ENCODE results near the gene HOXC6. TPM values are rescaled to one million over a fixed set of nuclear protein-coding genes. Genes with fewer than 3 reads are reported as not detected.

HOXC6 gene
- total and polyA plus RNA-seq, 9 of the 15 experiments (the other 6 are each of a cell fraction or from before 2014, with no cell fraction given): 0.06 to 4.0 (median 1.4) TPM

- FAIRE-seq: no peak
- Histone ChIP-seq H3K4me1 (replicated peaks in 1 of 2; ENCODE audit: control insufficient read depth in 2 of 2, insufficient read depth in 2 of 2, low read length in 2 of 2) (peaks cover 39 to 78% of the 10 kb centered on the region in 2 experiments), H3K9me1 (ENCODE audit: control insufficient read depth, insufficient read depth, low read length) (no peaks in the 10 kb centered on the region), H2AFZ (ENCODE audit: low read depth, low read length) (no peak overlapping the region), H3K4me3 (no peak overlapping the region), H3K9me3 (replicated peaks; ENCODE audit: control insufficient read depth, insufficient read depth, low read depth, low read length) (no peaks in the 10 kb centered on the region), H3K27ac (ENCODE audit: extremely low read depth, low read depth, low read length) (no peak overlapping the region), H3K79me2 (ENCODE audit: control insufficient read depth, insufficient read depth, low read length) (peaks cover 46% of the 10 kb centered on the region), H3K27me3 (ENCODE audit: control insufficient read depth in 2 of 2, insufficient read depth in 2 of 2, low read length in 2 of 2) (no peaks in the 10 kb centered on the region), H3K36me3 (ENCODE audit: control insufficient read depth, insufficient read depth, low read length) (no peaks in the 10 kb centered on the region), H3K4me2 (ENCODE audit: insufficient read depth, low read length) (0 out of 2 replicates have a peak overlapping the region, but pooled peaks have one; percentile 95), H4K20me1 (replicated peaks; ENCODE audit: control insufficient read depth, insufficient read depth, low read length) (no peaks in the 10 kb centered on the region), H3K9ac (ENCODE audit: insufficient read depth in 1 of 2, low read depth in 2 of 2, low read length in 2 of 2) (peak overlapping the region in 1 of 2 experiments; percentile 99; a peak in 1 of 4 replicates)
- TF ChIP-seq ZNF586 (CRISPR knock-in tag; conservative IDR thresholded peaks at IDR 0.05) (no peak), CTCF (IDR thresholded peaks at IDR 0.05 in 2 of 3, conservative IDR thresholded peaks at IDR 0.05 in 1 of 3; ENCODE audit: insufficient read depth in 2 of 3, low read depth in 1 of 3, low read length in 3 of 3) (0 out of 6 replicates have a peak, but pooled peaks of 1 of the 3 experiments have one; percentile 3)
- no peak for DNase-seq (ENCODE audit: extremely low read depth in 1 of 4, low spot score in 3 of 4)
- in situ Hi-C loops (cut with MboI): no loop called here
- intact Hi-C loops (cut with micrococcal nuclease): loop anchor here (1.0 kb wide), 1 partner anchor 189 kb away; the partner anchor contains the start of gene SMUG1
- no TSS peak for BruUV-seq (replicated peaks)
- ChIA-PET POLR2A (interaction anchor here (0.8 to 5.6 kb wide), 5 partner anchors 11 to 204 kb away, joined by 3 to 43 read pairs (median 4); partner anchors contain the start of gene HOXC12), CTCF (ENCODE audit: low intra/inter-chr PET ratio) (interaction anchor here (0.6 kb wide), 1 partner anchor 290 kb away, joined by 3 read pairs; no protein-coding TSS in a partner anchor)
- no peak for ATAC-seq
- 68% methylated on average over 12 of the region's 13 CpGs for WGBS (ENCODE audit: insufficient coverage, low coverage, missing lambda C conversion rate)
Measured at GRCh38 chr12:53998900-53999236, 29.4 kb upstream of the HOXC6 start.
